Effector memory CD4-positive, alpha-beta T cell (primary cell): ENCODE data around the gene NELFE.
"Not testable (repeated sequence)": the region's sequence is repeated elsewhere in the genome, so short reads cannot be mapped to it uniquely, and the experiment has no call there.

Source experiments
- DNase-seq, 3 donors: peaks; one replicate each; pipeline ENCODE4 v3.0.0-alpha.2; 2020
- H3K27ac ChIP-seq: 2 replicates; pipeline ENCODE4 v1.7.0; 2013; ENCODE audit warnings: mild to moderate bottlenecking, low read length, moderate library complexity; ENCODE audit not compliant: insufficient read depth, poor library complexity, severe bottlenecking
- H3K27me3 ChIP-seq: replicated peaks from 2 replicates; pipeline ENCODE4 v1.7.0; 2013; ENCODE audit warnings: mild to moderate bottlenecking, low read length; ENCODE audit not compliant: insufficient read depth, control insufficient read depth, poor library complexity, severe bottlenecking
- H3K36me3 ChIP-seq: 2 replicates; pipeline ENCODE4 v1.7.0; 2013; ENCODE audit warnings: mild to moderate bottlenecking, low read length, moderate library complexity; ENCODE audit not compliant: control insufficient read depth, insufficient read depth
- H3K4me1 ChIP-seq: 2 replicates; pipeline ENCODE4 v1.7.0; 2013; ENCODE audit warnings: low read length, mild to moderate bottlenecking; ENCODE audit not compliant: control insufficient read depth, insufficient read depth, poor library complexity, severe bottlenecking
- H3K4me3 ChIP-seq: 2 replicates; pipeline ENCODE4 v1.7.0; 2013; ENCODE audit warnings: low read length, low read depth, mild to moderate bottlenecking; ENCODE audit not compliant: insufficient read depth, poor library complexity, severe bottlenecking
- H3K9me3 ChIP-seq: 2 replicates; pipeline ENCODE4 v1.7.0; 2013; ENCODE audit warnings: mild to moderate bottlenecking, low read length, moderate library complexity; ENCODE audit not compliant: control insufficient read depth

NELFE gene

GRCh38 chr6:31940256-31940664 lies 18.5 kb downstream of the NELFE start:
- Histone ChIP-seq H3K4me1 (no peaks in the 10 kb centered on the region), H3K36me3 (no peaks in the 10 kb centered on the region), H3K9me3 (no peaks in the 10 kb centered on the region), H3K27me3 (no peaks in the 10 kb centered on the region), H3K27ac (no peak overlapping the region), H3K4me3 (no peak overlapping the region)
- no peak for DNase-seq

GRCh38 chr6:31935823-31936222 lies 22.9 kb downstream of the NELFE start:
- H3K27ac ChIP-seq, result no peak overlapping the region
- no peaks in the 10 kb centered on the region for H3K36me3 ChIP-seq
- no peak overlapping the region for H3K4me3 ChIP-seq
- no peaks in the 10 kb centered on the region for H3K27me3 ChIP-seq
- no peaks in the 10 kb centered on the region for H3K4me1 ChIP-seq
- no peak for DNase-seq
- no peaks in the 10 kb centered on the region for H3K9me3 ChIP-seq

DNA sequence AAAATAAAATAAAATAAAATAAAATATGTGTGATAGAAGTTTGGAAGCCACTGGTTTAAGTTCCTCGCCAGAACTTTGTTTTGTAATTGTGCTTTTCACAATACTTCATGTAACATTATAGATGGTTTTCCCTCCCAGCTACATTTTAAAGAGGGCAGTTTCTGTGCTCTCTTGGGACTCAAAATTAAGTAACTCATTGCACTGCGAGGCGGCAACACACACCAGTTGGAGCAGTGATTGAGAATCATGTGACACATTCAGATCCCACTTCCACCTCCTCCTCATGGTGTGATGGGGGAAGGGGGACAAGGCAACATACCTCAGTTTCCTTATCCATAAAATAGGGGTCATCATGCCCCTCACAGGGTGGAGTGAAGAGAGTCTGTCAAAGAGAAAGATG lies 23.8 kb downstream of the NELFE start:
- no peaks in the 10 kb centered on the region for H3K4me1 ChIP-seq
- no peaks in the 10 kb centered on the region for H3K27me3 ChIP-seq
- no peaks in the 10 kb centered on the region for H3K36me3 ChIP-seq
- DNase-seq, result no peak
- H3K27ac ChIP-seq, result no peak overlapping the region
- no peak overlapping the region for H3K4me3 ChIP-seq
- no peaks in the 10 kb centered on the region for H3K9me3 ChIP-seq

GRCh38 chr6:31933537-31933936 lies 25.2 kb downstream of the NELFE start:
- Histone ChIP-seq H3K4me3 (no peak overlapping the region), H3K27me3 (no peaks in the 10 kb centered on the region), H3K36me3 (no peaks in the 10 kb centered on the region), H3K9me3 (no peaks in the 10 kb centered on the region), H3K27ac (no peak overlapping the region), H3K4me1 (no peaks in the 10 kb centered on the region)
- DNase-seq, result no peak

GRCh38 chr6:31932137-31932536 lies 26.6 kb downstream of the NELFE start:
- H3K4me1 ChIP-seq, H3K36me3 ChIP-seq, H3K27ac ChIP-seq, H3K9me3 ChIP-seq, DNase-seq, H3K27me3 ChIP-seq, H3K4me3 ChIP-seq: not testable (repeated sequence)

- H3K27ac ChIP-seq, result no peak overlapping the region
- H3K4me3 ChIP-seq, result no peak overlapping the region
- no peaks in the 10 kb centered on the region for H3K4me1 ChIP-seq
- H3K36me3 ChIP-seq, result no peaks in the 10 kb centered on the region
- no peaks in the 10 kb centered on the region for H3K9me3 ChIP-seq
- DNase-seq, result no peak
- H3K27me3 ChIP-seq, result no peaks in the 10 kb centered on the region
Observed at GRCh38 chr6:31930962-31931361, 27.8 kb downstream of the NELFE start.

DNA sequence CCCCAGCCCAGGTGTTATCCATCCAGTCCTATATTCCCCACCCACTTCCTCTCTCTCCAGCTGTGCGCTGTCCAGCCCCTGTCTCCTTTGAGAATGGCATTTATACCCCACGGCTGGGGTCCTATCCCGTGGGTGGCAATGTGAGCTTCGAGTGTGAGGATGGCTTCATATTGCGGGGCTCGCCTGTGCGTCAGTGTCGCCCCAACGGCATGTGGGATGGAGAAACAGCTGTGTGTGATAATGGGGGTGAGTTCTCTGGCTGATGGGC lies 30.2 kb downstream of the NELFE start:
- no peaks in the 10 kb centered on the region for H3K36me3 ChIP-seq
- no peaks in the 10 kb centered on the region for H3K4me1 ChIP-seq
- H3K4me3 ChIP-seq, result no peak overlapping the region
- no peaks in the 10 kb centered on the region for H3K9me3 ChIP-seq
- no peak overlapping the region for H3K27ac ChIP-seq
- no peaks in the 10 kb centered on the region for H3K27me3 ChIP-seq
- no peak for DNase-seq

DNA sequence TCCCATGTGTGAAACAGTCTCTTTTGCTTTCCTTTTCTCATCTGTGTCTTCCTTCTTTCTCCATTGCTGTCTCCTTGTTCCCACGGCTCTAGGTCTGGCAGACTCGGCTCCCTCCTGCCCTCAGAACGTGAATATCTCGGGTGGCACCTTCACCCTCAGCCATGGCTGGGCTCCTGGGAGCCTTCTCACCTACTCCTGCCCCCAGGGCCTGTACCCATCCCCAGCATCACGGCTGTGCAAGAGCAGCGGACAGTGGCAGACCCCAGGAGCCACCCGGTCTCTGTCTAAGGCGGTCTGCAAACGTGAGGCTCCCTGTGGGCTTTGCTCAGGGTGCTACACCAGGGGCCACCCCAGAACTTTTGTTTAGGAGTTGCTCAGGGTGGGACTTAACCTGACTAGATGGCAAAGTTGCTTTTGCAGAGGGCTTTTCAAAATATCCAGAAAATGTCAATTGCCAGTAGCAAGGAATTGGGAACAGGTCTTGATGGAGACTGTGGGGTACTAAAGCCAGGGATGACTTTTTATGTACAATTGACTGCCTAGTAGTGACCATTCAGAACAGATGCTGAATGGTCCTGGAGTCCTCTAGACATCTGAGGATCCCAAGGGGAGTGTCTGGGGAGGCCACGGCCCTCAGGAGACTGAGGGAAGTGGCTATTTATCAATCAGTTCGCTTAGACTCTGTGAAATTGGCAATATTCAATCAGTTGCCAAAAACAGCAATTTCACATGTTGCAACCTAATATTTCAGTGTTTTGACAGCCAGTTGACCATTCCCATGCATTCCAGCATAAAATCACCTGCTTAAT lies 30.7 kb downstream of the NELFE start:
- Histone ChIP-seq H3K4me1 (no peaks in the 10 kb centered on the region), H3K9me3 (no peaks in the 10 kb centered on the region), H3K36me3 (no peaks in the 10 kb centered on the region), H3K4me3 (no peak overlapping the region), H3K27ac (no peak overlapping the region), H3K27me3 (no peaks in the 10 kb centered on the region)
- no peak for DNase-seq

- H3K36me3 ChIP-seq, result no peaks in the 10 kb centered on the region
- H3K4me3 ChIP-seq, result no peak within 1 kb of the TSS
- no peaks in the 10 kb centered on the region for H3K9me3 ChIP-seq
Observed at GRCh38 chr6:31927242-31927862, 31.4 kb downstream of the NELFE start, which contains the start of gene C2. Gene C2, plus strand, starts transcription at chr6:31927717. Its CDS starts 36 bp downstream, at chr6:31927753.

GRCh38 chr6:31922942-31923341 lies 35.8 kb downstream of the NELFE start:
- DNase-seq, result no peak
- no peak overlapping the region for H3K4me3 ChIP-seq
- H3K9me3 ChIP-seq, result no peaks in the 10 kb centered on the region
- no peaks in the 10 kb centered on the region for H3K4me1 ChIP-seq
- H3K36me3 ChIP-seq, result no peaks in the 10 kb centered on the region
- no peaks in the 10 kb centered on the region for H3K27me3 ChIP-seq
- H3K27ac ChIP-seq, result no peak overlapping the region

More at GRCh38 chr6:31927242-31927862, 31.4 kb downstream of the NELFE start, which contains the start of gene C2:
- no peak for DNase-seq
- Histone ChIP-seq H3K27ac (no peak within 1 kb of the TSS), H3K27me3 (no peaks in the 10 kb centered on the region), H3K4me1 (no peaks in the 10 kb centered on the region)
